ENCODE data around the gene KRT79. TPM values are rescaled to one million over a fixed set of nuclear protein-coding genes. Genes with fewer than 3 reads are reported as not detected.

KRT79 gene
- total RNA-seq, 1 donor from 2014 or later: not detected

DNA sequence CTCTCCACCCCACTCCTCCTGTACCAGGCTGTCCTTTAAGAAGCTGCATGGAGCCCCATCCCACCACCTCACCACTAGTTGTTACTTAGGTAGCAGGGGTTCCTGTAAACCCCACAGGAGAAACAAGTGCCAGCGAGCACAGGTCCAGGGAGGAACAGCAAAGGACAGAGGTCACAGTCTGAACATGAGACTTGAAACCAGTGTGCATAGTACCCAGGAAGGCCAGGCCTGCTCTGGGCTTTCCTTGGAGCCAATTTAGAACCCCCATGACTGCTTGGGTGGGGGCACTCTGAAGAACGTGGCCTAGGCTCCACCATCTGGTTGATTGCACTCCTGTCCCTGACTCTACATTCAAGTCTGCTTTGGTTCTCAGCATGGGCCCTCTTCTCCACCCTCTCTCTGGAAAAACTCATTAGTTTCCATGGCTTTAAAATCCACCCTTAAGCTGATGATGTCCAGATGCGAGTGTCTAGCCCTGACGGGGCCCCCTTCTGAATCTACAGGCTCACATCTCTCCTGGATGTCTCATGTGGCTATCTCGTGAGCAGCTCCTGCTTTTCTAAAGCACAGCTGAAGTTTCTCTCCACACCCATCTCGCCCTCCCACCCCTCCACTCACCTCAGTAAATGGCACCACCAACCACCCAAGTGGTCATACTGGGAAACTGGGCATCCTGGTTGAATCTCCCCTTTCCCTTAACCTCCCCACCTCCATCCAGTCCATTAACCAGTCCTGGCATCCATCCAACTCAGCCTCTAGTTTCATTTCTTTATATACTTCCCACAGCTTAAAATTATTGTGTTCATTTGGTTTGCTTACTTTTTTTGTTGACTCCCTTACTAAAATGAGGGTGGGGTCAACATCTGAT, 46.6 kb downstream of the KRT79 start:
- no peak for ATAC-seq (ENCODE audit: poor library complexity)
- intact Hi-C loops (cut with DNase I): no loop called here
- no peak for DNase-seq

DNA sequence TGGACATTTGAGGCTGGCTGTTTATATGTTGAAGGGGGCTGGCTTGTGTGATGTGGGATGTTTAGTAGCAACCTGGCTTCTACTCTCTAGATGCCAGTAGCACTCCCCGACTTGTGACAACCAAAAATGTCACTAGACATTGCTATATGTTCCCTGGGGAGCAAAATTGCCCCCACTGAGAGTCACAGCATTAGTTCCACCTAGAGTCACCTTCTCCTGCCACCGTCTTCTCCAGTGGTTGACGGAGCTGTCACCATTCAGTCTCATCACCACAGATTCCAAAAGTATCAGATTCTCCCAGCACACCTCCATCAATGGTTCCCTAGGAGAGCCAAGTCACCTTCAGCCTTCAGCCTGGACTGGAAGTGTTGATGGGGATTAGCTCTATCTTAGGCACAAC, 49.2 kb downstream of the KRT79 start:
- DNase-seq (no peak), ATAC-seq (ENCODE audit: poor library complexity) (no peak)
- intact Hi-C loops (cut with DNase I): no loop called here

DNA sequence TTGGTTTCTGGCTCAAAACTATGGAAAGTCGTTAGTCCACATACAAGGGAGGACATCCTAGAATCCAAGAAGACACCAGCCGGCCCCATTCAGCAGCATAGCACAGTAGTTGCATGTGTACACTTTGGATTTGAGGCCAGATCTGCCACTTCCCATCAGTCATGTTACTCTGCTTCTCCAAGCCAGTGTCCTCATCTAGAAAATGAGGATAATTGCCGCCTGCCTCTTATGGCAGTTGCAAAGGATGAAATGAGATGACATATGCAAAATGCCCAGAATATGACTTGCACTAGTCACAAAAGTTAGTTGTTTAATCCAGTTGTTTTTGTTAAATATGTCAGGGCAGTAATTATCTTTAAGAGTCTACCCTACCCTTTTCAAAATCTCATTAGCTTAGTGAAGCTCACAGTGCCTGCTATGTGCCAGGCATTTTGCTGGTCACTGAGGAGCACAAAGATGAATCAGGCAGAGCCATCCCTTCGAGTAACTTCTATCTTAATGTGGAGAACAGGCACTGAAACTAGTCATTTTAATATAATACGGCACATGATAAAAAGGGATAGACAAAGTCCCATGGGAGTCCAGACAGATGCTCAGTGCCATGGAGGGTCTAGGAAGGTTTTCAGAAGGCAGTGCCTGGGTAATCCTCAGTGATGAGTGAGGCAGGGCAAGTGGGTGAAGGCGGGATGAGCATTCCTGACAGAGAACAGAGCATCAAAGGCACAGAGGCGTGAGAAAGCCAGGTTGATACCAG, 50.4 kb downstream of the KRT79 start:
- ATAC-seq (ENCODE audit: poor library complexity) (no peak), DNase-seq (no peak)
- intact Hi-C loops (cut with DNase I): no loop called here

DNA sequence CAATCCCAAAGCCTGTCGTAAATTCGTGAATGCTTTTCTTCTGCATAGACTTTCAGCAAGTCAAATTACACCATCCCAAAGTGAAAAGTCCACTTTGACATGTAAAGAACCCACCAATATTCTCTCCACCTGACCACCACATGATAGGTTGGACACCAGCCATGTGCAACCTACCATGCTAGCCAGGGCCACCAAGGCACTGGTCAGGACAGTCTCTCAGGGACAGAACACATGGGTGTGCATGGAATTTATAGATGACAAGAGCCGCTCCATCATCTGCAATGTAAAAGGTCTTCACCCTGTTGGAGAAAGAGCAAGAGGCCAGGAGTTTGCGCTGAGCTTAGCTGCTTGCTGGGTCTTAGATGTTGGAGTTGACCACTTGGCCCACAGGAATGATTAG, 51.6 kb downstream of the KRT79 start:
- DNase-seq (no peak), ATAC-seq (ENCODE audit: poor library complexity) (no peak)
- intact Hi-C loops (cut with DNase I): no loop called here

DNA sequence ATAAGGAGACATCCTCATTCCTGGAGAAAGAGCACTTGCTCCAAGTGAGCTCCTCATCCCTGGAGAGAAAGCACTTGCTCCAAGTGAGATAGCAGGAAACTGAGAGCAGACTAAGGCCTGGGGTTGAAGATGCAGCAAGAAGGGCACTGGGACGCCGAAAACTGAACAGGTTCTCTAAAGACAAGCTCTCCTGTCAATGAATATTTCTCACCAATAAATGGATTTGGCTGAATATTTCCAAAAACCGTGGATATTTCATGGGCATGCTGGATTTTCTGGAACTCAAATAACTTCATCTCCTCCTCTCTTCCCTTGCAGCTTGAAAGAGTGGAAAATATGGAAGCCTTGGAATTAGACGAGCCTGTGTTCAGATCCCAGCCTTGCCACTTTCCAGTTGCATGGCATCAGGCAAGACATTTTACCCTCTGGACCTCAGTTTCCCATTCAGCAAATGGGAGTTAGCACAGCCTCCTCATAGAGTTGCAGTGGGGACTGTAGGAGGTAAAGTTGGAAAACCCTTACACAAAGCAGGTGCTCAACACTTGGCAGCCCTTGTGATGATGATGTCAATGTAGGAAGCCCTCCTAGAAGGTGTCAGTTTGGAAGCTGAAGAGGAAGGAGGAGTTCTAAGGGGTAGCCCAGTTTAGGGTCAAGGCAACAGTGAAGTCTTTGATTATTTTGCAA, 52.6 kb downstream of the KRT79 start:
- intact Hi-C loops (cut with DNase I): no loop called here
- no peak for DNase-seq
- ATAC-seq (ENCODE audit: poor library complexity): no peak

DNA sequence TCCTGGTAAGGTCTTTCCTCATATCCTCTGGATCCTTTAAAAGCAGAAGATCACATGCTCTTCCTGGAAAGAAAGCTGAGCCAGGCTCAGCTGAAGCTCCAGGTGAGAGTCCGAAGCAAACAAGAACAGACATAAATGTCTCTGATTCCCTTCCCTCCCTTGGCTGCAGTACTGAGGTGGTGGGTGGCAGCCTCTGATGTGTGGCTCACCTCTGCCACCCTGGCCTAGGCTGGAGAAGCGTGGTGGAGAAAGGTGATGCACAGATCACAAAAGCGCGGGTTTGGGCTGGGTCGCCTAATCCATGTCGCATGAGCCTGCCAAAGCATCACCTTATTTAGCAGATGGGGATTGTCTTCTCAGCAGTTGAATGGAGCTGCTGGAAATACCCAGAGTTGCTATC, 54.2 kb downstream of the KRT79 start:
- ATAC-seq (ENCODE audit: poor library complexity) (no peak), DNase-seq (no peak)
- intact Hi-C loops (cut with DNase I): no loop called here

DNA sequence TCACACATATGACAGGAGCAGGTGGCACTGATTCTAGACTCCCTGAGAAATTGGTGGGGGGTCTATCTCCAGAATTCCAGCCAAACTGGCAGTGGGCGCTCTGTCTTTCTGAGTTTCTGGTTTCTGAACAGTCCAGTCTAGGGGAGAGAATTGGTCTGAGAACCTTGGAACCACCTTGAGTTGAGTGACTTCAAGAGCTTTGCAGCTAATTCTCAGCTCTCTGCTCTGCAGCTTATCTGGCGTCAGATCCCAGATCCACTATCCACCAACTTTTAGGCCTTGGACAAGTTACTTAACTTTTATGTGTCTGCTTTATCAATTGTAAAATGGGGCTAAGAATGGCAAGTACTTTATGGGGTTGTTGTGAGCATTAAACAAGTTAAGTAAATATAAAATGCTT, 55.3 kb downstream of the KRT79 start:
- no peak for DNase-seq
- intact Hi-C loops (cut with DNase I): no loop called here
- no peak for ATAC-seq (ENCODE audit: poor library complexity)

DNA sequence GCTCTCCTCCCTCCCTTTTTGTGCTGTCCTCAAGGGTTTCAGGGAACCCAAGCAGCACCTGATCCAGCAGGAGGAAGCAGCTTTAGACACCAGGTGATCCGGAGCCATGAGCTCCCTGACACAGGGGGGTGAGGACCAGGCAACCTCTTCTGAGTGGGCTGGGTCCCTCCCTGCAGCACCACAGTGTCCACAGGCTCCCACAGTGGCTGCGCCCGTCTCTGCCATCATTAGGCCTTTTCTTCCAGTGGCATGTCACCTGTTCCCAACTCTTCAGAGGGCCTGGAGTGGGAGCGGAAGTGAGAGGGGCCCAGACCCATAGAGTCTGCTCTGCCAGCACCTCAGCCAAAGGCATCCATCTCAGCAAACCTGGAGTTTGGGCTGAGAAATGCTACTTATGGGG, 56.5 kb downstream of the KRT79 start:
- intact Hi-C loops (cut with DNase I): no loop called here
- DNase-seq (no peak), ATAC-seq (ENCODE audit: poor library complexity) (no peak)

DNA sequence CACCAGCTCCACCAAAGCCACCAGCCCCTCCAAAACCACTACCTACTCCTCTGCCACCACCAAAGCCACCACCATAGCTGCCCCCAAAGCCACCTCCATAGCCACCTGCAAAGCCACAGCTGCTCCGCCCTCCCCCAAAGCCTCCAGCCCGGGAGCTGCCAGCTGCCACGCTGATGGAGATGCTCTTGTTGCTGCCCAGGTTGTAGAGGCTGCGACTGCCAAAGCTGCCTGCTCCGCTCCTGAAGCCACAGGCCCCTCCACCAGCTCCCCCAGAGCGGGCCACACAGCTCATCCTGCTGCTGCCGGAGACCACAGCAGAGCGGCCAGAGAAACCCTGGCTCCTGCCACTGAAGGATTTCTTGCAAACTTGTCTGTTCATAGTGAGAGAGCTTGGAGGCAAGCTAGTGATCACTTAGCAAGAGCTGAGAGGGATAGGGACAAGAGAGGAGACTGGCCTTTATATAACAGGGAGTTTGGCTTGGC, 57.2 kb downstream of the KRT79 start, which contains the start of gene KRT76:
Gene KRT76 (minus strand): TSS at position 433 of the 483 bp plus-strand sequence. CDS start 54 bp downstream, at position 379.
- no peak for DNase-seq
- ATAC-seq (ENCODE audit: poor library complexity): no peak
- intact Hi-C loops (cut with DNase I): no loop called here

DNA sequence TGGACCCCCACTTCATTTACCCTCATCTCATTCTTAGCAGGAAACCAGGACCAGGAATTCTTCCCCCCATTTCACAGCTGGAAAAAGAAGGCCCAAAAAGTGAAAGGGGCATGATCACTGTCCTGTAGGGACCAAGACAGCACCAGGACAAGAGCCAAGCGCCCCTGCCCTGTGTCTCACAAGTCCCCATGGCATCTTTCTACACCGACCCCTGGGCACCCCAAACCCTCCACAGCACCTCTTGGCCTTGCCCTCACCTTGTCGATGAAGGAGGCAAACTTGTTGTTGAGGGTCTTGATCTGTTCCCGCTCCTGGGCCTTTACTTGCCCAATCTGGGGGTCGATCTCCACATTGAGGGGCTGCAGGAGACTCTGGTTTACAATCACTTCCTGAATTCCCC, 57.7 kb downstream of the KRT79 start:
- ATAC-seq (ENCODE audit: poor library complexity): no peak
- no peak for DNase-seq
- intact Hi-C loops (cut with DNase I): no loop called here

DNA sequence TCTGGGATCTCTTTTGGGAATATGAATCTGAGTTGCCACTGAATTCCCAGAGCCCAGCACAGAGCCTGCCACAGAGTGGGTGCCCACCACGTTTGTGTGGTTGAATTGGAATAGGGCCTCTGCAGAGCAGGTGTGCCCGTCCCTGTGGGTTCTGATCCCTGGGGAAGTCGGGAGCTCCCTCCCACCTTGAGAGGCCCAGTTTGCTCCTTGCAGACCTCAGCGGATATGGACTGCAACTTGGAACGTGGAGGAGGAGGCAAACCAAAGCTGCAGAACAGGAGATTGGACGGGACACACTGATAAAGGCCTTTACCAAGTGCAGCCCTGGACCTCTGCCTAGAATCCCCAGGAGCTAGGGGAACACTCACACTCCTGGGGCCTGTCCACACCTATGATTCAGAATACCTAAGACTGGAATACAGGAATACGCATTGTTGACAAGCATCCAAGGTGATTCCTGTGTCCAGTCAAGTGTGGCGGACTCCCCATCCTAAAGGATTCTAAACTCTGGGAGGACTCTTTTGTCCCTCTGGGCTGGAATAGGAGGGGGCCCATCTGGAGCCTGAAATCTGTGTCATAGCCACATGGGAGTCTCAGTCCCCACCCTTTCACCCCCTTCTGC, 59.4 kb downstream of the KRT79 start:
- intact Hi-C loops (cut with DNase I): no loop called here
- DNase-seq: no peak
- no peak for ATAC-seq (ENCODE audit: poor library complexity)

DNA sequence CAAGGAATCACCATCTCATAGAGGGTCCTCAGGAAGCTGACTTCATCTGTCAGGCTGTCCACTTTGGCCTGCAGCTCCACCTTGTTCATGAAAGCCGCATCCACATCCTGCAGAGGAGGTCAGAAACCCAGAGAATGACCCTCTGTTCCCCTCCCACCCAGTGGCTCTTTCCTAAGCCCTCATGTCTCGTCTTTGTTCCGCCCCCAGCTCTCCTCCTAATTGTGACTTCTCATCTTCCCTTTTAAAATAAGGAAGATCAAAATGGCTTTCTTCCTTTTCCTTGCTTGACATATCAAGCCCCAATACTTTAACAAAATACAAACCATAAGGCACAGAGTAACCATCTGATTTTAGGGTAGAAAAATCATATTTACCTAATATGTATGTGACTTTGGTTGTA, 61.3 kb downstream of the KRT79 start:
- no peak for ATAC-seq (ENCODE audit: poor library complexity)
- intact Hi-C loops (cut with DNase I): no loop called here
- DNase-seq: no peak

DNA sequence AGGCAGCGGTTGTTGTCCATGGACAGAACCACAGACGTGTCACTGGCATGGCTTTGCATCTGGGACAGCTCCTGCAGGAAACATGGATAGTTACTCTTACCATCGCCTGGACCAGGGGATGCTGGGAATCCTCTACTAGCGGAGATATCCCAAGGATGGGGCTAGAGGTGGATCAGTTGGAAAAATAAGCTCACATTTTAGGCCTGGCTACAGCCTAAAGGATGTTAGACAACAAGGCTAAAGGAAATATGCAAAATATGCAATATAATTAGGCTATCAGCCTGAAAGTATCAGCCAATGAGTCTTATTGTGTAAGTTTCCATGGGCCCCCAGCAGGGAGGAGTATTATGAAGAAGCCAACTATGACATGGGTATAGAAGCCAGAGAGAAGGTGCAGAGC, 61.9 kb downstream of the KRT79 start:
- intact Hi-C loops (cut with DNase I): no loop called here
- no peak for ATAC-seq (ENCODE audit: poor library complexity)
- no peak for DNase-seq

DNA sequence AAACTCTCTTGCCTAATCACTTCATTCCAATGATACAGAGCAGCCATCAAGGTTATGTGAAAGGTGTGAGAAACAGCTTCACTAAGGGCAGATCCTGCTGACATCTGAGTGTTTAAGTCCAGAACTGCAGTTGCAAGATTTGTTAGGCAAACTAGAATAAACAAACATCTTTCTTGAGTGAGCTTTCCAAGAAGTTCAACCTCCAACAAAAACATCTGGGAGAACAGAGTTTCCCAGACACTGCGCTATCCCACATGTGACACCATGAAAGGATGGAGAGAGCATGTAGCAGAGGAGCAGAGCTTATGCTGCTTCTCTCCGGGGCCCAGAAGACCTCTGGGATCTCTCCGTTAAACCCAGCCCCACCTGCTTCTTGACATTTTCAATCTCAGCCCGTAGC, 62.6 kb downstream of the KRT79 start:
- no peak for ATAC-seq (ENCODE audit: poor library complexity)
- intact Hi-C loops (cut with DNase I): no loop called here
- no peak for DNase-seq

Other genes starting within 250 kb of the KRT79 start
- not detected for gene KRT72, start 232.8 kb downstream of the KRT79 start, total RNA-seq
- gene KRT73, start 215.8 kb downstream of the KRT79 start, total RNA-seq: not detected
- not detected for gene KRT2, start 182.1 kb downstream of the KRT79 start, total RNA-seq
- not detected for gene KRT1, start 153.9 kb downstream of the KRT79 start, total RNA-seq
- not detected for gene KRT77, start 130.8 kb downstream of the KRT79 start, total RNA-seq
- gene KRT76, start 57.0 kb downstream of the KRT79 start, total RNA-seq: not detected
- gene KRT3, start 38.2 kb downstream of the KRT79 start, total RNA-seq: not detected
- gene KRT4, start 20.2 kb downstream of the KRT79 start, total RNA-seq: not detected
- gene KRT78, start 14.7 kb upstream of the KRT79 start, total RNA-seq: not detected
- gene KRT8, start 70.8 kb upstream of the KRT79 start, total RNA-seq: 104 TPM
- gene KRT18, start 114.8 kb upstream of the KRT79 start, total RNA-seq: 7.0 TPM
- gene EIF4B, start 172.1 kb upstream of the KRT79 start, total RNA-seq: 434 TPM
- gene TNS2, start 215.8 kb upstream of the KRT79 start, total RNA-seq: 107 TPM
- gene SPRYD3, start 245.1 kb upstream of the KRT79 start, total RNA-seq: 37.8 TPM